ENCODE data around the gene IRAK2.

DNA sequence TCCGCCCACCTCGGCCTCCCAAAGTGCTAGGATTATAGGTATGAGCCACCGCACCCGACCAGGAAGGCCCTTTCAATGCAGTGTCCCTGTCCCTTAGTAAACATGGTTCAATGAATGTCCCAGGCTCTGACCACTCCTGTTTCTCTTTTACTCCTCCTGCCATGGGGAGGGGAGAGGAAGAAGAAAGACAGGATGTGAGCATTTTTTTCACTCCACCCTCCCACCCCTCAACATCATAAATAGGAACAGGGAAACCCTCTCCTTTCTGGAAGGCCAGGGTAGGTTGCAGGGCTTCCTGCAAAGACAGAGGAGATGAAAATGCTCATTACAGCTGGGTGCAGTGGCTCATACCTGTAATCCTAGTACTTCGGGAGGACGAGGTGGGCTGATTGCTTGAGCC is 76.1 kb downstream of the IRAK2 start:
- TF ChIP-seq POLR2A (IDR thresholded peaks at IDR 0.05): no peak
- TF ChIP-seq, protein P1, sequence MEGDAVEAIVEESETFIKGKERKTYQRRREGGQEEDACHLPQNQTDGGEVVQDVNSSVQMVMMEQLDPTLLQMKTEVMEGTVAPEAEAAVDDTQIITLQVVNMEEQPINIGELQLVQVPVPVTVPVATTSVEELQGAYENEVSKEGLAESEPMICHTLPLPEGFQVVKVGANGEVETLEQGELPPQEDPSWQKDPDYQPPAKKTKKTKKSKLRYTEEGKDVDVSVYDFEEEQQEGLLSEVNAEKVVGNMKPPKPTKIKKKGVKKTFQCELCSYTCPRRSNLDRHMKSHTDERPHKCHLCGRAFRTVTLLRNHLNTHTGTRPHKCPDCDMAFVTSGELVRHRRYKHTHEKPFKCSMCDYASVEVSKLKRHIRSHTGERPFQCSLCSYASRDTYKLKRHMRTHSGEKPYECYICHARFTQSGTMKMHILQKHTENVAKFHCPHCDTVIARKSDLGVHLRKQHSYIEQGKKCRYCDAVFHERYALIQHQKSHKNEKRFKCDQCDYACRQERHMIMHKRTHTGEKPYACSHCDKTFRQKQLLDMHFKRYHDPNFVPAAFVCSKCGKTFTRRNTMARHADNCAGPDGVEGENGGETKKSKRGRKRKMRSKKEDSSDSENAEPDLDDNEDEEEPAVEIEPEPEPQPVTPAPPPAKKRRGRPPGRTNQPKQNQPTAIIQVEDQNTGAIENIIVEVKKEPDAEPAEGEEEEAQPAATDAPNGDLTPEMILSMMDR (IDR thresholded peaks at IDR 0.05): no peak

Measured in body of pancreas (tissue), 4 donors.